Effector memory CD8-positive, alpha-beta T cell (primary cell): ENCODE results near the gene UBE2H.
"Not testable (repeated sequence)": the region's sequence is repeated elsewhere in the genome, so short reads cannot be mapped to it uniquely, and the experiment has no call there.

Source experiments
- ATAC-seq: fragments of 150-1000 bp; cut with Tn5 transposase; replicated peaks from 2 replicates; pipeline ENCODE4 v1.10.0; 2021; ENCODE audit warnings: mild to moderate bottlenecking, moderate library complexity
- DNase-seq, 3 experiments: peaks; one replicate each; pipeline ENCODE4 v3.0.0; 2021
- H3K27ac Mint-ChIP-seq, 2 donors: one replicate each; pipeline ENCODE4 v1.8.0; 2022; ENCODE audit warnings: mild to moderate bottlenecking in 2 of 2, mixed read lengths in 2 of 2, moderate library complexity in 2 of 2
- H3K27me3 Mint-ChIP-seq, 2 donors: one replicate each; pipeline ENCODE4 v1.8.0; 2022; ENCODE audit warnings: mixed read lengths in 2 of 2
- H3K36me3 Mint-ChIP-seq: one replicate; pipeline ENCODE4 v1.8.0; 2022; ENCODE audit warnings: mild to moderate bottlenecking, moderate library complexity, mixed read lengths; ENCODE audit not compliant: insufficient read depth
- H3K4me1 Mint-ChIP-seq, 2 donors: one replicate each; pipeline ENCODE4 v1.8.0; 2022; ENCODE audit warnings: low read depth in 2 of 2, mixed read lengths in 2 of 2
- H3K4me3 Mint-ChIP-seq, 2 donors: one replicate each; pipeline ENCODE4 v1.8.0; 2022; ENCODE audit warnings: mild to moderate bottlenecking in 2 of 2, mixed read lengths in 2 of 2, moderate library complexity in 2 of 2
- H3K9me3 Mint-ChIP-seq, 2 donors: one replicate each; pipeline ENCODE4 v1.8.0; 2022; ENCODE audit warnings: mixed read lengths in 2 of 2

The UBE2H gene

GRCh38 chr7:129832701-129833227 lies 120.0 kb downstream of the UBE2H start:
- H3K36me3 Mint-ChIP-seq, result peaks cover 27% of the 10 kb centered on the region
- no peak overlapping the region for H3K4me3 Mint-ChIP-seq
- ATAC-seq, result no peak
- H3K4me1 Mint-ChIP-seq, result peaks cover 9 to 12% of the 10 kb centered on the region in 2 donors
- no peaks in the 10 kb centered on the region for H3K9me3 Mint-ChIP-seq
- H3K27me3 Mint-ChIP-seq, result no peaks in the 10 kb centered on the region
- H3K27ac Mint-ChIP-seq, result no peak overlapping the region
- no peak for DNase-seq

GRCh38 chr7:129832282-129832681 lies 120.5 kb downstream of the UBE2H start:
- Mint-ChIP-seq H3K9me3 (no peaks in the 10 kb centered on the region), H3K27ac (no peak overlapping the region), H3K36me3 (peaks cover 23% of the 10 kb centered on the region), H3K27me3 (no peaks in the 10 kb centered on the region), H3K4me1 (peaks cover 9 to 12% of the 10 kb centered on the region in 2 donors), H3K4me3 (no peak overlapping the region)
- ATAC-seq (no peak), DNase-seq (no peak)

DNA sequence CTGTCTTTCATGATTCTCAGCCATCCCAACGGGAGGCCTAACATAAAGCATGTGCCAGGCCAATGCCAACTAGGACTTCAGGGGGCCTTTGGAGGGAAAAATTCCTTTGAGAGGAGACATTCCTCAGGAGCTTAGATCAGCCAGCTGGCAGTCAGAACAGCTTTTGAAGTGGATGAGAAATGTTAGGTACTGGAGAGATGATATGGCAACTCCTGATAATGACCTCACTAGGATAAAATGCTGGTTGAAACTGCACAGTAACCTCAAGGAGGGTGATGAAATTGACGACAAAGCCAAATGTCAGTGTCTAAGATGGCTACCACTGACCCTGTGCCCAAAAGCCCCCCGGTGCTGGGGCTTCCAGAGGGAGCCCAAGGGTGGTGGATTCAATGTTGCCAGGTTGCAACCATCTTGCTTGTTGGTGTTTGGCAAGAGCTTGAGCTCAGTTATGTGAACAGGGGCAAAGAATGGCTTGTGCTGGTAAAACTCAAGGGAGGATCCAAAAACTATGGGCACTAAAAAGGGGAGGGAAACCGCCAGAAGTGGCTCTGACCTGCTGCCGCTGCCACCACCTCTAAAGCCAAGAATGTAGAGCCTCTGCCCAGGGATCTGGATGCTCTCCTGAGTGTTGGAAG lies 121.2 kb downstream of the UBE2H start:
- H3K36me3 Mint-ChIP-seq, result peaks cover 22% of the 10 kb centered on the region
- no peak overlapping the region for H3K4me3 Mint-ChIP-seq
- no peaks in the 10 kb centered on the region for H3K9me3 Mint-ChIP-seq
- no peak overlapping the region for H3K27ac Mint-ChIP-seq
- no peak for DNase-seq
- H3K4me1 Mint-ChIP-seq, result peaks cover 9 to 12% of the 10 kb centered on the region in 2 donors
- H3K27me3 Mint-ChIP-seq, result no peaks in the 10 kb centered on the region
- ATAC-seq, result no peak

DNA sequence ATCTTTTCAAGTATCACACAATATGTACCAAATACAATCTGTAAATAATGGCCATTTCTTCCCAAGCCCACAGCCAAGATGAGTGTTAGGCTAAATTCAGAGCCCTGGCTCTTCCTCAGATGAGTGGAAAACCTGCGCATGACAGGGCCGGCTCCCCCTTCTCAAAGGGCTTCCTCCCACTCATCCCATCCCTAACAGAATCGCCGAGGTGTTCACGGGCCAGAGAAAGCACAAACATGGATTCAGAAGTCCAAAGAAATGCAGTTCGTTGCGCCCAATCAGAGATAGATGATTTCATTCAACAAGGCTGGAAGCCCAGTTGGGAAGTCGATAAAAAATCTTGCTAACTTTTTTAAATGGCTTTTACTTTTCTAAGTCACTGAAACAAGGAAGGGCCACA lies 121.8 kb downstream of the UBE2H start:
- ATAC-seq, result no peak
- H3K4me3 Mint-ChIP-seq, result no peak overlapping the region
- peaks cover 24% of the 10 kb centered on the region for H3K36me3 Mint-ChIP-seq
- H3K27me3 Mint-ChIP-seq, result no peaks in the 10 kb centered on the region
- no peaks in the 10 kb centered on the region for H3K9me3 Mint-ChIP-seq
- H3K27ac Mint-ChIP-seq, result no peak overlapping the region
- no peak for DNase-seq
- peaks cover 13 to 15% of the 10 kb centered on the region in 2 donors for H3K4me1 Mint-ChIP-seq

- peak overlapping the region; percentile 8 to 27 for H3K27ac Mint-ChIP-seq
- DNase-seq (peak; percentile 40 to 48 (median 46)), ATAC-seq (peak; percentile 40)
- H3K9me3 Mint-ChIP-seq, result no peaks in the 10 kb centered on the region
- peak overlapping the region; percentile 9 to 39 for H3K4me3 Mint-ChIP-seq
- peaks cover 27% of the 10 kb centered on the region for H3K36me3 Mint-ChIP-seq
- no peaks in the 10 kb centered on the region for H3K27me3 Mint-ChIP-seq
- H3K4me1 Mint-ChIP-seq, result peaks cover 17 to 19% of the 10 kb centered on the region in 2 donors
Observed at GRCh38 chr7:129829737-129830631, 122.8 kb downstream of the UBE2H start.

DNA sequence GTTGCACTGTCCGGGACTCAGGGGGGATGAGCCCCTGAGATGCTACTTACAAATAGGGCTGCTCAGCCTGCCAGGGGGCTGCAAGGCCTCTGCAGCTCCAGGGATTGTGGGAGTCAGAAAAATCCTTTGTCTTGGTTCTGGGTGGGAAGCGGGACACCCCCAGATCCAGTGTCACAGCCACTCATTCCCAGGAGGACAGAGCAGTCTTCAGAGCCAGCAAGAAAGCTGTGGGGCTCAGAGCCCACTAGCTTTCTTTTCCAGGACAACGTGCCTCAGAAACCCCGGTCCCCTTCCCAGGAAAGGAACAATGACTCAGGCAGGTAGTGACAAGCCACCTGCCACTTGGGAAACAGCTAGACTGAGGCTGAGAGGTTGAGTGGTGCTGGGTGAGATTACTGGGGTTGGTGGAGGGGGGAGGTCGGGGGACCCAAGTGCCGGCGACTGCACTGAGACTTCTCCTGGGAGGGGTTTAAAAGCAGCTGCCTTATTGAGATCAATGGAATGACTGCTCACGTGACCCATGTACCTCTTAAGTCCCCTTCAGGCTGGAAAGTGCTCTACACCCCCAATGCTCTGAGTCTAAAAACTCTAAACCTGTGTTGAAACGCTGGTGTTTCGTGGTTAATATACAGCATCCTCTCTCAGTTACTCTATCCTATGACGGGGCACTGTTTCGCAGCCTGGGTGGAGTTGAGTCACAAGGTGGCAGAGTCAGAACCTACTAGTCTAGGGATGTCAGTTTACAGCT lies 123.6 kb downstream of the UBE2H start:
- ATAC-seq, result peak; percentile 11
- Mint-ChIP-seq H3K4me1 (peaks cover 21 to 23% of the 10 kb centered on the region in 2 donors), H3K9me3 (no peaks in the 10 kb centered on the region), H3K27me3 (no peaks in the 10 kb centered on the region), H3K27ac (no peak overlapping the region), H3K4me3 (peak overlapping the region in 1 of 2 donors; percentile 9), H3K36me3 (peaks cover 25% of the 10 kb centered on the region)
- no peak for DNase-seq

DNA sequence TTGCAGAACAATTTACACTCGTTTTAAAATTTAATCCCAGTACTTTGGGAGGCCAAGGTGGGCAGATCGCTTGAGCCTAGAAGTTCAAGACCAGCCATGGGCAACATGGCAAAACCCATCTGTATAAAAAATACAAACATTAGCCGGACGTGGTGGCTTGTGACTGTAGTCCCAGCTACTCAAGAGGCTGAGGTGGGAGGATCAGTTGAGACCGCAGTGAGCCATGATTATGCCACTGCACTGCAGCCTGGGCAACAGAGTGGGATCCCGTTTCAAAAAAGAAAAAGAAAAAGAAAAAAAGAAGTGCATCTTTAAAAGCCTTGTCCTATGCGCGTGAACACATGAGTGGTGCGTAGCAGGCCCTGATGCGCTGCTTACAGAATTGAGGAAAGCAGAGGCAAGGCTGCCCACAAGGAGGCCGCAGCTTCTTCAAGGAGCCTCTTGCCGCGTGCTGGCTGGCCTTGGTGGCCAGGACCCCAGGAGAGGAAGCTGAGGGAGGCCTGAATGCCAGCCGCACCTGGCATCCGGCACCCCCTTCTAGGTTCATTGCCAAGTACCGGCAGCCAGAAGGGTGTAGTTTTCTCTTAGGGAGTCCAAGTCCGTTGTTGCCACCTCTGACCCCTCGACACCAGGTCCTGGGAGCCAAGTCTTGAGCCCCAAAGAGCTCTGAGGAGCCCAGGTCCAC lies 124.5 kb downstream of the UBE2H start:
- no peak for ATAC-seq
- Mint-ChIP-seq H3K9me3 (no peaks in the 10 kb centered on the region), H3K27me3 (no peaks in the 10 kb centered on the region), H3K27ac (no peak overlapping the region), H3K4me1 (peaks cover 21 to 23% of the 10 kb centered on the region in 2 donors), H3K36me3 (peaks cover 18% of the 10 kb centered on the region), H3K4me3 (no peak overlapping the region)
- DNase-seq, result no peak

DNA sequence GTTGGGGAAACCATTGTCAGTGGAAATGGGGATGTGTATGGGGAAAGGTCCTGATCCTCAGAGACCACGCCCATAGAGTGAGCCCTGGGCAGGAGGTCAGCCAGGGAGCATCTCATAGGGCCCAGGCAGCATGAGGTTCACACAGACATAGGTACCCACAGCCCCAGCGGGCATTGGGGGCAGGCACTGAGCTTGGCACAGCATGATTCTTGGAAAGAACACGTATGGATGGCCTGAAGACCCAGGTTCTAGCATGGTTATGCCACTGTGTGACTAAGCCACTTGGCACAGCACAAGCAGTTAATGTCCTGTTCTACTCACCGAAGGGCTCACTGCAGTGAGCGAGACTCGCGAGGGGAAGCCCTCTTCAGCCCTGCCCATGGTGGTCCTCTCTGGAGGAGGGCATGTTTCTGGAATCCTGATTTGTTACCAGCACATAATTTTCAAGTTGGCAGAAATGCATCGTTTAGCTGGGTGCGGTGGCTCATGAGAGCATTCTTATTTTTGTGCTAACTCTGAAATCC lies 125.2 kb downstream of the UBE2H start:
- no peak overlapping the region for H3K27ac Mint-ChIP-seq
- H3K4me3 Mint-ChIP-seq, result peak overlapping the region in 1 of 2 donors; percentile 23
- H3K4me1 Mint-ChIP-seq, result peaks cover 21 to 23% of the 10 kb centered on the region in 2 donors
- H3K36me3 Mint-ChIP-seq, result peaks cover 16% of the 10 kb centered on the region
- H3K27me3 Mint-ChIP-seq, result no peaks in the 10 kb centered on the region
- ATAC-seq, result no peak
- H3K9me3 Mint-ChIP-seq, result no peaks in the 10 kb centered on the region
- DNase-seq, result no peak

- H3K9me3 Mint-ChIP-seq, H3K27ac Mint-ChIP-seq, ATAC-seq, H3K27me3 Mint-ChIP-seq, DNase-seq: not testable (repeated sequence)
- Mint-ChIP-seq H3K4me3 (peak overlapping the region; percentile 20 to 23), H3K36me3 (peaks cover 10% of the 10 kb centered on the region), H3K4me1 (peaks cover 21 to 23% of the 10 kb centered on the region in 2 donors)
Observed at GRCh38 chr7:129826895-129827294, 125.9 kb downstream of the UBE2H start.

DNA sequence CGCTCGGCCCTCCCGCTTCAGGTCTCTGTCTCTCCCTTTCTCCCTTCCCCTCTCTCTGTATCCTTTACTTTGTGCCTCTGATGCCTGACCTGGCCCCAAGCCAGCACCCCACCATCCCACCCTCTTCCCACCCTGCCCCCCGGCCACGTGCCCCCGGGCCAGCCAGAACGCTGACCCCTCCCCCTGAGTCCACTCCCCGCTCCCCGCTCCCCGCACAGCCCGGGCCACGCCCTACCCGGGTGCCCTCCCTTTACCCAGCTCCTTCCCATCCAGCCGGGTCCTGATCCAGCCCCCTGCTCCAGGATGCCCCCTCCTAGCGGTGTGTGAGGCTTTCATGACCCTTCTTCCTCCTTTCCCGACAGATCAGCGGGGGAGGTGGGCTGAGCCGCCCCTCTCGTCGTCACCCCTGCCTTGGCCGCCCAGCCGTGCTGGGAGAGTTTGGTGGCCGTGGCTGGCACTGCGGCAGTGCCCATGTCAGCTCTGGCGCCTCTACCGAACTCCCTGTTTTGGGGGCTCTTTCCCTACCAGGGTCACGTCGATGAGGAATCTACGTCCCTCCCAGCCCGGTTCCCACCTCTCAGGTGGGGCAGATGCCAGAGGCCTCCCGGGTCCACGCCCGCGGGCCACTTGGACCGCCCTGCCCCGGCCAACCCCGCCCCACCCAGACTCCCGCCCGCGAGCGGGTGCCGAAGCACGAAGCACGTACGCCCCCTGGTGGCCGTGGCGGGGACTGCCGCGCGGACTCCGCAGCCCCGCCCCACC lies 127.4 kb downstream of the UBE2H start:
- Mint-ChIP-seq H3K36me3 (peaks cover 10% of the 10 kb centered on the region), H3K9me3 (no peaks in the 10 kb centered on the region), H3K27ac (peak overlapping the region; percentile 48 to 62)

DNA sequence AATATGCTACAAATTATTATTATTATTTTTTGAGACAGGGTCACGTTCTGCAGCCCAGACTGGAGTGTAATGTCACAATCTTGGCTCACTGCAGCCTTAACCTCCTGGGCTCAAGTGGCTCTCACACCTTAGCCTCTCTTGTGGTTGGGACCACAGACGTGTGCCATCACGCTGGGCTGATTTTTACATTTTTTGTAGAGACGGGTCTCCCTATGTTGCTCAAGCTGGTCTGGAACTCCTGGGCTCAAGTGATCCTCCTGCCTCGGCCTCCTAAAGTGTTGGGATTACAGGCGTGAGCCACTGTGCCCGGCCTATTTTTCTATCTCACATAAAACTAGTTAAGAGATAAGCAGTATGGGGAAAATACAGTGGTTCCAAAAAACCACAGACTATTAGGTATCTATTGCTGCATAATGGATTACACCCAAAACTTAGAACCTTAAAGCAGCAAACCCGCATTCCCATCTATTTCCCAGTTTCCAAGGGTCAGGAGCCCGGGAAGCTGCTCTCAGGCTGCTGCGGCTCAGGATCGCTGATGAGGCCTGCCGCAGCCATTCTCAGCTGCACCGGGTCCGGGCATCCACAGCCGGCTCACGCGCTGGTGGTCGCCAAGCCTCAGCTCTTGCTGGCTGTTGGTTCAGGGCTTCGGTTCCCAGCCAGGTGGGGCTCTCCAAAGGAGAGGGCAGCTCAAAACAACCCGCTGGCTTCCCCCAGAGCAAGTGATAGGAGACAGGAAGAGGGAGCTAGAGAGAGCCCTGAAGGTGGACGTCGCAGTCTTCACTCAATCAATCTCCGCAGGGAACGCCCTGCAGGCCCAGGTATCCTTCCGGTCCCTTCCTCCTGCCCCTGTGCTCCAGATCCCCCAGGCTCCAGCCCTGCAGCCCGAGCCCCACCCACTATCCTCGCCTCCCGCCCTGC lies 128.2 kb downstream of the UBE2H start:
- Mint-ChIP-seq H3K9me3 (no peaks in the 10 kb centered on the region), H3K27me3 (peaks cover 0 to 8% of the 10 kb centered on the region in 2 donors), H3K4me1 (peaks cover 12 to 14% of the 10 kb centered on the region in 2 donors), H3K27ac (peak overlapping the region; percentile 48 to 62), H3K4me3 (peak overlapping the region; percentile 89 to 90), H3K36me3 (peaks cover 10% of the 10 kb centered on the region)
- ATAC-seq, result peak; percentile 10
- no peak for DNase-seq

More for the DNA sequence above, 127.4 kb downstream of the UBE2H start:
- DNase-seq (peak; percentile 87 to 89 (median 89)), ATAC-seq (peak; percentile 85)
- Mint-ChIP-seq H3K27me3 (peaks cover 0 to 4% of the 10 kb centered on the region in 2 donors), H3K4me3 (peak overlapping the region; percentile 89 to 90), H3K4me1 (peaks cover 20 to 21% of the 10 kb centered on the region in 2 donors)
